Stimulated activated CD4-positive, alpha-beta T cell treated with anti-CD3 and anti-CD28 coated beads, Interleukin-12 subunit alpha, Interleukin-12 subunit beta, amount 100 ng/mL, for 24 hours (primary cell): Measurements from ENCODE around the gene ABLIM3.

Experiments used
- DNase-seq, 2 experiments: peaks; one replicate each; pipeline ENCODE4 v3.0.0-alpha.2; 2020; ENCODE audit warnings: low read depth in 2 of 2

ABLIM3 gene

DNA sequence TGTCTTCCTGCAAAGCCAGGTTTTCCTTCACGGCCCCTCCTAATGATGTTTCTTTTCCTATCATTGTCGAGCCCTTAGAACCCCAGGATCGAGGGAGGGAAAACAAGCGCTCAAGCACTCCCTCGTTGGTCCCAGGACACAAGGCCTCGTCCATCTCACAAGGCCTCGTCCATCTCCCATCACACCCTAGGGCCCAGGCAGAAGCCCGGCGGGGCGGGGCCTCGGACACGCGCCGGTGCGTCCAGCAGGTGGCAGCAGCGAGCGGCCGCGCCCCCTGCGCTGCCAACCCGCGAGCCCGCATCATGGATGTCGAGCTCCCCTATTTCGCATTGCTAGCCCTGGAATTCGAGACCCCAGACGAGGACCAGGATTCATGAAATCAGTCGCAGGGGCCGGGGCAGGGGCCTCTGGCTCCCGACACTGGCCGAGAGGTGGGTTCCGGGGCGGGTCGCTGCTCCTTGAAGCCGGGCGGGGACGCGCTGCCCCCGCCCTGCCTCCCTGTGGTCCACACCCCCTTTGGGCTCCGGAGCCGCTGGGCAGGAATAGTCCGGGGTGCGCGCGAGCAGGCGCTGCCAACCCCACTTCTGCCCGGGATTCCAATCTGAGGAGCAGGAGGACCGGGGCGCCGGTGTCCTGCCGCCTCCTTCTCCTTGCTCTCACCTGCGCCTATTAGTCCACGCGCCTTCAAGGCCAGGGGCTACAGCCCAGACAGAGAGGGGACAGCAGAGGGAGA lies at the start of gene ABLIM3:
Gene ABLIM3, plus strand, starts transcription at position 270 of the 733 bp plus-strand sequence. CDS start 603 bp downstream, outside the sequence.
- peak; percentile 48 to 50 for DNase-seq

DNA sequence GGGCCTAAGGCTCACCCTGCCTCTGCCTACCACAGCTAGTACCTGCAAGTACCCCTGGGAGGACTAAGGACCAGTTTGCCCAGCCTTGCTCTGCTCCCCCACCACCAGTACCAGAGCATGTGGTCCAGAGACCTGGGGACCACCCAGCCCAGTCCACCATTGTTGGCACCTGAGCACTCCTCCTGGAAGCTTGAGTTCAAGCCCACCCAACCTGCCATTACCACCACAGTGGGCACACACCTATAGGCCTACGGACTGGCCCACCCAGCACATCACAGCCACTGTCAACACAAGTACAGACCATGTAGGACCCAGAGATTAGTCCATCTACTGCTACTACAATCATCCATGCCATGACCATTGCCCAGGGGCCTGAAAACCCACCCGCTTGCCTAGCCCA lies 47.7 kb upstream of the ABLIM3 start:
- DNase-seq = no peak

DNA sequence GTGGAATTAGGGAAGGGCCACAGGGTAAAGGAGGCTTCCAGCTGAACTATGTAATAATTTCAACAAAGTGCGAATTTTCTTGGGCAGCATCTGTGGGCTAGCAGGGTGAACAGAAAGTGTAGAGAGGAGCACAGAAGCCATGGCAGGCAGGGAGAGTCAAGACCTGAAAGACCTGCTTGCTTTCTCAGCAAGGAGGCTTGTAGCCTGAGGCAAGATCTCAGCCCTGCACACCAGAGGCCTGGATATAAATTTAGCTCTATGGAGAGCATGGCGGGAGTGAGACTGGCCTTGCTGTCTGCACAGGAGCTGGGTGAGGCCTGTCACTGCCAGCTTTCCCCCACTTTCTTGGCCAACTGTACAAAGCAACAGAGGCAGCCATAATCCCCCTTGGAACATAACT lies 46.3 kb upstream of the ABLIM3 start:
- no peak for DNase-seq

DNA sequence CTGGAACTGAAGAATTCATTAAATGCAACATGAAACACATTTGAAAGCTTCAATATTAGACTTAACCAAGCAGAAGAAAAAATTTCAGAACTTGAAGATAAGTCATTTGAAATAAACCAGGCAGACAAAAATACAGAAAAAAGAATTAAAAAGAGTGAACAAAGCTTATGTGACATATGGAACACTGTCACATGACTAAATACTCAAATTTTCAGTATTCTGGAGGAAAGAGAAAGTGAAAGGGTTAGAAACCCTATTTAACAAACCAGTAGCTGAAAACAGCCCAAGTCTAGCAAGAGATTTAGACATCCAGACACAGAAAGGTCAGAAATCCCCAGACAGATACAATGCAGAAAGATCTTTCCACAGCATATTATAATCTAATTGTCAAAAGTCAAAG lies 41.4 kb upstream of the ABLIM3 start:
- no peak for DNase-seq

DNA sequence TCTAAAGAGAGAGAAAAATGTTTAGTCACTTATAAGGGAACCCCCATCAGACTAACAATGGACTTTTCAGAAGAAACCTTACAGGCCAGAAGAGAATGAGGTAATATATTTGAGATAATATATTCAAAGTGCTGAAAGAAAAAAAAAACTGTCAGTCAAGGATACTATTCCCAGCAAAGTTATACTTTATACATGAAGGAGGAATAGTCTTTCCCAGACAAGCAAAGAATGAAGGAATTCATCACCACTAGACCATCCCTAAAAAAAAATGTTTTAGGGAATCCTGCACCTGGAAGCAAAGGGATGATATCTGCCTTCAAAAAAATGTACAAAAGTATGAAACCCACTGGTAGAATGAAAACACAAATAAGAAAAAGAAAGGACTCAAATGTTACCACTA lies 41.0 kb upstream of the ABLIM3 start:
- no peak for DNase-seq

DNA sequence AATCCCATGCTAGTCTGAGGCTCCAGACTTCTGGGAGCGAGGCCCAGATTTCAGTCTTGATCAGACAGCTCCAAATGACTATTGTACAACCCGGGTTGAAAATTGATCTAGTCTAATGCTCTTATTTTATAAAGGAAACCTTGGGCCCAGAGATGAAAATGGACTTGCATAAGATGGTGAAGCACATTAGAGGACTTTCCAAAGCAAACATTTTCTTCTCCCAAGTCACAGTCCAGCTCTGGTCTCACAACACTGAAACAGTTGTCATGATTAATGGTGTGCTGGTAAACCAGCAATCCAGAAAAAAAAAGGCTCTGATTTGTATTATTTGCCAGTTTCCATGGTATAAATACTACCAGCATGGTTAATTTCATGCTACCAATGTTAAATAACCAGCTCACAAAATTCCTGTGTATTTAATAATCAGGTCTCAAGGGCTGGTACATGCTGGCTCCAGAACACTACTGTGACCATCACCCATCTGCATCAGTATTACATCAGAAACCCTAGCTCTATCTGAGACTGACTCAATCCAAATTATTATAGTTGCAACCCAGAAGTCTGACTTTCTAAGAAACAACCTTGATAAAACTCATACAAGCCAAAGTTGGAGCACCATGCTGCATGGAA lies 32.5 kb upstream of the ABLIM3 start:
- no peak for DNase-seq

DNA sequence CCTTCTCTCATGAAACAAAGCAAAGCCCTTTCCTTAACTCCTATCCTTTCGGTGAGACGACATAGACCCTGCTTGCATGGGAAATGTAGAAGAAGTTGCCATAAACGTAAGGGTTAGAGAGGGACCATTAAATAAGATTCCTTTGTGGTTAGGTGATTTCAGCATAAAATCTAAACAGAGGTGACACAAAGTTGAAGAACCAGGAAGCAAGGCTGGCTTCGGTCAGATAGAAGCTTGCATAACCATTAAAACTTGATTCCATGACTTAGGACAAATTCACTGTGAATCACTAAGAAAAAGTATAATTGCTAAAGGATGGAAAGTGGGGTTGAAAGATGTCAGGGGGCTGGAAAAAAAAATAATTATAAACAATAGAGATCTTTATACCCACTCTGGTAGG lies 30.9 kb upstream of the ABLIM3 start:
- DNase-seq = no peak

DNA sequence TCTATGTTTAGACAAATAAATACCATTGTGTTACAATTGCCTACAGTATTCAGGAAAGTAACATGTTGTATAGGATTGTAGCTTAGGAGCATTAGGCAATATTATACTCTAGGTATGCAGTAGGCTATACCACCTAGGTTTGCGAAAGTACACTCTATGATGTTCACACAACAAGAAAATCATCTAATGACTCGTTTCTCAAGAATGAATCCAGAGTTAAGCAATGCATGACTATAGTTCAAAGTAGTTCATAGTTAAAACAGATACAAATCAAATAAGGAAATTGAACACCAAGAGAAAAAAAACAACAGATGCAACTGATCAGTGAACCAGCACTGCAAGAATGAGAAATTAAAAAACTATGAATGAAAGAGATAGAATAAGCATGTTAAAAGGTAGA lies 27.6 kb upstream of the ABLIM3 start:
- no peak for DNase-seq

DNA sequence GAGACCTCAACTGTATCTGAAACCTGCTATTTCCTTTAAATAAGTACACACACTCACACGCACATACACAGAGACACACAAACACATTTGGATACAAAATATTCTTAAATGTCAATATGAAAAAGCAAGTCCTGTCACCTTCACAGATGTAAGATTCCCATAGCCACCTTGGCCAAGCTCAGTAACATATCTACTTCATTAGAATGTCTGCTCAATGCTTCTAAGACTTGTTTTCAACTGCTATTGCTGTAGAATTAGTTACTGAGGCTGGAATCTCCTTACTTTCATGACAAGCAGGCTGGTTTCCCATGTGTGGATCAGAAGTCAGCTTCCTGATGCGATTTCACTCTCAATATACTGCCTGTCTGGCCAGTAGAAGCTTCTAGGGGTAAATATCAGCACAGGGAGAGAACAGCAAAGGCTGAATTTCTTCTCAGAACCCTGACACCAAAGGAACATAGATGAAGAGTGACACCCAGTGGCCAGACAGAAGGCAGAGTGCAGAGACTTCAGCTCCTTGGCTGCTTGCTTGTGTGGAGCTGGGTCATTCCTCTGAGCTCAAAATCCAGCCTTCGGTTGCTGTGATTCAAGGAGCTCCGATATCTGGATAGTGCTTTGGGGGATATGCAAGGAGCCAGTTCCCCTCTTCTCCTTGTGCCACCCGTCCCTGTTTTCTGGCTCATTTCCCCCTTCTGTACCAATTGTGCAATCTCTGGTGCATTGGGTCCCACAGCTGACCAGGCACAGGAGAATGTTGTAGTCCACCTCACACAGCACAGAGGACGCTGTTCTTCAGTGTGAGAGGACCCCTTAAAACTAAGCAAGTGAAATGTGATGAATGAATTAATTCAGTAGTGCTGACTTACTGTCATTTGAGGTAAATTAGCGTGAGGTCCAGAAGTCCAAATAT lies 26.6 kb upstream of the ABLIM3 start:
- peak in 1 of 2 experiments; percentile 8 for DNase-seq

DNA sequence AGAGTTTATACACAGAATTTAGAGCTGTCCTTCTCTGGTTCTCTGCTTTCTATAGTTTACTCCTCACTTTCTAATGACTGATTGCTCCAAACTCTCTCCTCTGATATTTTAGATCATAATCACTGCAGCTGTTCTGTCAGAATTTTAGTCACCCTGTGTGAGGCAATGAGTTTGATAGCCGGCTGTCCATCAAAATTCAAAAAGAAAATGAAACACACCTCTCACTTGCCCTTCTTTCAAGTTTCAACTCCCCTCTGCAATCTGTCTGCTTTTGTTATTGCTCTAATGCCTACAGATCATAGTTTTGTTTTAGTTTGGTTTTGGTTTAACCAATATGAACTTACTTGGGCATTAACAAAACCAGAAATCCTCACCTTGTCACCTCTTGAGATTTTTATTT lies 23.3 kb upstream of the ABLIM3 start:
- DNase-seq = no peak

DNA sequence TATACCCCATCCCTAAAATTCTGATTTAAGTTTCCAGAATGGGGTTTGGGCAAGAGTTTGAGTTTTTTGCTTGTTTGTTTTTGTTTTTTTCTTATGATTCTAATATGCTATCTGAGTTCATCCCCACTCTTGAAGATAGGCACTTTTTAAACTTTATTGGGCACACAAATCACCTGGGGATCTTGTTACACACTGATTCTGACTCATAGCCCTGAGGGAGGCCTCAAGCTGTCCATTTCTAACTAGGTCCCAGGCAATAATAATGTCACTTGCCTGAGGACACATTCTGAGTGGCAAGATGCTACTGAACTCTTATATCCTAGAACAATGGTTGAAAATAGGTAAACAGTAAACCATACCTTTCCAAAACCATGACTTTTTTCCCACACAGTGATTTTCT lies 22.8 kb upstream of the ABLIM3 start:
- no peak for DNase-seq

DNA sequence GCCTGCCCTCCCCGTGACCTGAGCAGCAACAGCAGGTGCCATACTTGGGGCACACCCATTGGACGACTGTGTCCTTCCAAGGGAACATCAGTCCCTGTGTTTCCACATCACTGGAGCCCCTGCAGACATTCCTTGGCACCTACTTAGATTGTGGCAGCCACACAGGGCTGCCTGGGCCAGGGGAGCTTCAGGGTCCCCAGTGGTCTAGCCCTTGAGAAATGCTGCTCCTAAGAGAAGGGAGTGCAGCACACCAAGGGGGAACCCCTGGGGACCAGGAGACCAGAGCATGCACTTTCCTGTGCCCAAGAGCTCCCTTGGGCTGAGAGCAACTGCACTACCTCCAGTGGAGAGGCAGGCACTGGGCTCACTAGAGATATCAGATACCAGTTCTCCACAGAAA lies 20.1 kb upstream of the ABLIM3 start:
- DNase-seq = no peak

DNA sequence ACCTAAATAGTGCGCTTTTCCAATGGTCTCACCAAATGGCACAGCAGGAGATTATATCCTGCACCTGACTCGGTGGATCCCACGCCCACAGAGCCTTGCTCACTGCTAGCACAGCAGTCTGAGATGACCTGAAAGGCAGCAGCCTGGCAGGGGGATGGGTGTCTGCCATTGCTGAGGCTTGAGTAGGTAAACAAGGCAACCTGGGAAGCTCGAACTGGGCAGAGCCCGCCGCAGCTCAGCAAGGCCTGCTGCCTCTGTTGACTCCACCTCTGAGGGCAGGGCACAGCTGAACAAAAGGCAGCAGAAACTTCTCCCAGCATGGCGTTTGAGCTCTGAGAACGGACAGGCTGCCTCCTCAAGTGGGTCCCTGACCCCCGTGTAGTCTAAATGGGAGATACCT lies 18.1 kb upstream of the ABLIM3 start:
- no peak for DNase-seq

DNA sequence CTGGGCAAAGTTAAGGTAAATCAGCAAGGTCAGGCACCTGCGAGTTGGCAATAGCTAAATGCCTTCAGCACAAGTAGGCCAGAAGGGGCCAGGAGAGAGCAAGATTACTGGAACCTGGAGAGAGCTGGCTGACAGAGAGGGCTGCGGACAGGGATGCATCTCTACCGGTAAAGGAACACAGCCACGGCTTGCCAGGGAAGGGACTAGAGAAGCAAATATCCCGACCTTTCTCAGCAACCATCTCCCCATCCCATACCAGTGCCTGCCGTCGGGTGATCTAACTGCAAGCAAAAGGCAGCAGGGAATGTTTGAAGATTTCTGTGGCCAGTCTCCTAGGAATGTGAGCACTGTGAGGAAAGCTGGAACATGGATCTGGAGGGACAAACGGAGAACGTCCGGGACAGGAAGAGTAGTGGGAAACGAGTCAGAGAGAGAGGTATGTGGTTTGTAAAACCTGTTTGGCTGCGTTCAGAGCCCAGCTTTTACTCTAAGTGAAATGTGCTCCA lies 15.9 kb upstream of the ABLIM3 start:
- DNase-seq = no peak

DNA sequence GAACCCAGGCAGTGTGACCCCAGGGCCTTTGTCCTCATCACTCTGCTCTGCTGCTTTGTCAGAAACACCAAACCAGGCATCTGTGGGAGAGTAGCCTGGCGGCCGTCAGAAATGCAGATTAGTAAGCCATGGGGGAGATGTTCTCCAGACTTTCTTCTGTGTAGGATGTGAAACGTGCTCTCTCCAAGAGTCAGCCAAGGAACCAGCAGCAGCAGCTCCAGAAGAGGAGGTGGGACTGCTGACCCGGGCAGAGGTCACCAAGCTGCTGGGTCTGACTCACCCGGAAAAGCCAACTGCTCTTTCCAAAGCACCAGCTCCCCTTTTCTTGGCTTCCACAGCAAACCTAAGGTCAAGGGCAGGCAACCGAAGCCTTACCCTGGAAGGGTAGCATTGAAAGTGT lies 14.4 kb upstream of the ABLIM3 start:
- no peak for DNase-seq

DNA sequence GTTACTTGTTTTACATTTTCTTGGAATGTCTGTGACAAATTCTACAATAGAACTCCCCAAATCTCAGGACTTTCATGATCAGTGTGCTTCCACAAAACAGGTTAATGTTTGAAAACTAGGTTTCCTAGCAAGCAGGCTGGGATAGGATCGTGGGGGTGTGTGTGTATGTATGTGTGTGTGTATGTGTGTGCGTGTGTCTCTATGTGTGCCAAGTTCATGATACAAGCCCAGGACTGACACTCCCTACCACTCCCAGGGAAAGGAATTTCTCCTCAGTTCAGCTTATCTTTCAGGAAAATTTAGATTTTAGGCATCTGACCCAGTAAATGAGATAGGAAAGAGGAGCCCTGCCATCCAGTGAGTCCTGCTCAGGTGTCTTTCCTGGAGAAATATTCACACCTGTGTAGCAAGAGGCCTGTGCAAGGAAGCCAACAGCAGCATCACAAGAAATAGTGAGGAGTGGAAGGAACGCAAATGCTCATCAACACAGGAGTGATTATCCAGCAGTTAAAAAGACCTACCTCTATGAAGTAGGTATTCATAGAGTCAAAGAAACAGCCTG lies 13.8 kb upstream of the ABLIM3 start:
- no peak for DNase-seq

DNA sequence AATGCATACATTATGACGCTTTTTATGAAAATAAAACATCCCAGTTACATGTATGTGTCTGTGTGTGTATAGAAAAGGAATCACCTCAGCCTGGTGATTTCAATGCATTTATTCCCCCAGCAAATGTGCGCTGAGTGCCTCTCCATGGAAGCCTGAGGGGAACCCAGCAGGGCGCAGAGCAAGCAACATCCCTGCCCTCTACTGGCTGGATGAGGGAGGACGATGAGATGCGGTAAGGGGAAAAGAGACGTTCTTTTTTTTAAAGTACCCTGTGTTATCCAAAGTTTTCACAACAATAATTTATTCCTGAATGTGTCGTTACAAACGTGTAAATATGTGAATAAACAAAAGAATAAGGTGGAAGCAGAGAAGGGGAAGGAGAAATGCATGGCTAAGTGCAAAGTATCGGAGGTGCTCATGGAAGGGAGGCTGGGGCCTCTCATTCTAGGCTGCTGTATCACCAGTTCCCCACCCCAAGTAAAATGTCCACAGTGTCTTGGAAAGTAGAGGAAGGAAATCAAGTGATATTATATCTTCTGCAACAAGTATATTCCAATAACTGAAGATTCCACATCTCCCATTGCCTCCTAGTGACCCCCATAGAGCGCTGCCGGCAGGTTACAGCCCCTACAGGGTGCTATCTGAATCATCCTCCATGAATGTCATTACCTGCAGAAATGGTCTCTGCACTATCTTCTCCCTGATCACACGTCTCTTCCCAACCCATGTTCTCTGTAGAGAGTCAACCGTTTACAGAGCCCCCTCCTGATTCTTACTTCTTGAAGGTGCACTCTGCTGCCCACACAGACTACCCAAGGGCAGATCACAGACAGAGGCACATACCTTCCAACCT lies 13.0 kb upstream of the ABLIM3 start:
- no peak for DNase-seq

DNA sequence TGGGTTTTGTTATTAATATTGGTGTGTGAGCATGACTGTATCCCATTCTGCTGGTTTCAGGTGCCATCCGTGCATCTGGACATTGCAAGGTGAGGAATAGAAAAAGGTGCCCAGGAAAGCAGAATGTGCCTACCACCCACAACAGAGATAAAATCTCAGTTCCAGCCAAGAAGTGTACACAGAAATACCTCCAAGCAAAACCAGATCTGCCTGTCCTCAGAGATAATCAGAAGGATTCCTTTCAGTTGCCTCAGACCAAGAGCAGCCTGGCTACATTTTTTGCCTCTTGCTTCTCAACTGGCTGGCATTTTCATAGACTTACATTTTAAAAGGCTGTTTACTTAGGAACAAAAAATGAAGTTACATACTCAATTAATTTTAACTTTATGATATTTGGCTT lies 12.1 kb upstream of the ABLIM3 start:
- DNase-seq = no peak

DNA sequence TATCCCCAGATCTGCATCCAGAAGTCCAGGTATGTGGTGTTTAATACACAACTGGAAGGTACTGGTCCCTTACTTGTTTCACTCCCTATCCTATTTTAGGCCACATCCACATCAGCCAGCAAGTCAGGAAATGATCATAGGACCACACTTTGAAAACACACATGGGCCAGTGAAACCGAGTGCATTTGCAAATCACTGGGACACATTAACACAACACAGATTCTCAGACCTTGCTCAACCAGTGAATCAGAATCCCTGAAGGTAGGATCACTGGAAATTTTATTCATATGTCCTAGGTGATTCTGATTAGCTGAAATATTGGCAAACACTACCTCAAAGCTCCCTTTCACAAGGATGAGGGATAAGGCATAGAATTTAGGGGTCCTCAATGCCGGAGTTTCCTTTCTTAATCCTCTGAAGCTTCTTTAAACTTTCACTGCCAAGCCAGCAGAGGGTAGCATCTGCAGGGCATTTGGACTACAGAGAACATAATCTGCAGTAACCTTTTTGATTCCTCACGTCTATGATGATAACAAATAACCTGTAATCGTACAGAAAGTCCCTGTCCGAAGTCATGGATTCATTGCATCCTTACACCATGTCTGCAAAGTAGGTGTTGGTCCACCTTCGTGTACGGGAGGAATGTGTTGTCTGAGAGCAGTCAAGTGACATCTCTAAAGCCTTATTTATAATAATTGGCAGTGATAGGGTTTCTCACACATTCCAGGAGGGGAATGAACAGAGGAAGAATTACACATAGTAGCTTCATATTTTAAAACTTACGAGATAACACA lies 11.0 kb upstream of the ABLIM3 start:
- DNase-seq = no peak

DNA sequence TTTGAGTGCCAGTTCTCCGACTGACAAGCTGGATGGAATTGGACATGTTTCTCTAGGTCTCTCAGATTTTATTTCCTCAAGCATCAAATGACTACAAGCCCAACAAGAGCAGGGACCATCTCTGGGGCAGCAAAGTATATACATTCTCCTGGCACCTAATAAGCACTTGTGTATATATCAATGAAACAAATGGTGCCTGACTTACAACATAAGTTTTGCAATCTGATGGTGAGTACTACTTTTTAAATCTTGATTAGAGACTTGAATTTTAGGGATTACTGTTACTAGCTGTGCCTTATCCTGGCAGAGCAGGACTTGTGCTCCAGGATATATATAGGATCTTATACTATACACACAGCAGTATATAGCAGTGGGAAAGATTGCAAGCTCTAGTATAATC lies 8.8 kb upstream of the ABLIM3 start:
- no peak for DNase-seq
